Amniotic stem cell (primary cell): ENCODE results near the gene CRTAC1.
"Not testable (repeated sequence)": the region's sequence is repeated elsewhere in the genome, so short reads cannot be mapped to it uniquely, and the experiment has no call there.

Experiments used
- DNase-seq: peaks from one replicate; lab custom pipeline; 2025; lab: John Stamatoyannopoulos, UW

The CRTAC1 gene

DNA sequence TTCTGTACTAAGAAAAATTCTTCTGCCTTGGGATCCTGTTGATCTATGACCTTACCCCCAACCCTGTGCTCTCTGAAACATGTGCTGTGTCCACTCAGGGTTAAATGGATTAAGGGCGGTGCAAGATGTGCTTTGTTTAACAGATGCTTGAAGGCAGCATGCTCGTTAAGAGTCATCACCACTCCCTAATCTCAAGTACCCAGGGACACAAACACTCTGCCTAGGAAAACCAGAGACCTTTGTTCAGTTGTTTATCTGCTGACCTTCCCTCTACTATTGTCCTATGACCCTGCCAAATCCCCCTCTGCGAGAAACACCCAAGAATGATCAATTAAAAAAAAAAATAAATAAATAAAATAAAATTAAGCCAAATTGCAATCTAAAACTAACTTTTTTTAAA is 188.3 kb downstream of the CRTAC1 start:
- DNase-seq = not testable (repeated sequence)

DNA sequence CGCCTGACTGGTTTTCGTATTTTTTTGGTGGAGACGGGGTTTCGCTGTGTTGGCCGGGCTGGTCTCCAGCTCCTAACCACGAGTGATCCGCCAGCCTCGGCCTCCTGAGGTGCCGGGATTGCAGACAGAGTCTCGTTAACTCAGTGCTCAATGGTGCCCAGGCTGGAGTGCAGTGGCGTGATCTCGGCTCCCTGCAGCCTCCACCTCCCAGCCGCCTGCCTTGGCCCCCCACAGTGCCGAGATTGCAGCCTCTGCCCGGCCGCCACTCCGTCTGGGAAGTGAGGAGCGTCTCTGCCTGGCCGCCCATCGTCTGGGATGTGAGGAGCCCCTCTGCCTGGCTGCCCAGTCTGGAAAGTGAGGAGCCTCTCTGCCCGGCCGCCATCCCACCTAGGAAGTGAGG is 189.3 kb downstream of the CRTAC1 start:
- DNase-seq = not testable (repeated sequence)

DNA sequence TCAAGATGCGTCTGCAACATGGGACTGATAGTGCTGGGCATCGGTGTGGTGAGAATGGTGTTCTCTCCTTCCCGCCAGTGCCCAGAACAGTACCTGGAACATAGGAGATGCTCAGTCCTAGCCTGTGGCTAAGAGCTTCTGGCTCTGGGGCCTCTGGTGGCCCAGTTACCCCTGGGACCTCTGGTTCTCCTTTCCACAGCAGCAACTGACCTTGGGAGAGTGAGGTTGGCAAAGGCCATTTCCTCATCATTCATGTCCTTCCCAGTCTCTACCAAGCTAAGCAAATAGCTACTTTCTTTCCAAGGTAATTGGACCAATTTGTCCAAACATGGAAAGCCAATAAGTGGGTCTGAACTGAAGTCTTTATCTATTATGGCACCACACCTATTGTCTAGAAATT is 192.3 kb downstream of the CRTAC1 start:
- no peak for DNase-seq

DNA sequence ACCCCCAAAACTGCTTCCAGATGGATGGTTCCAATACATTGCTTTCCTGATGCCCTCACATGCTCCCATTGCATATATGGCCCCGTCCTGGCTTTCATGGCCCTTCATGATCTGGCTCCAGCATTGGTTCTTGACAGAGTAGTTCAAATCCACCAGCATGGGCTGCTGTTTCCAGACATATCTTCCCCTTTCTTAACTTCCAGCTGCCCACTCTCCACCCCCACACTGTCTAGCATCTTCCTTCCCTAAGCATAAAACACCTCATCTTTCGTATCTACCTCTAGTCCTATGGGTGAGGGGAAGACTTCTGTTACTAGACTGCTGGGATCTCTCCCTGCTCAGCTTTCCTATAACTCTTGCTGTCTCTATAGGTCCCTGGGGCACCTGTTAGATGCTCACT is 194.0 kb downstream of the CRTAC1 start:
- DNase-seq = no peak

DNA sequence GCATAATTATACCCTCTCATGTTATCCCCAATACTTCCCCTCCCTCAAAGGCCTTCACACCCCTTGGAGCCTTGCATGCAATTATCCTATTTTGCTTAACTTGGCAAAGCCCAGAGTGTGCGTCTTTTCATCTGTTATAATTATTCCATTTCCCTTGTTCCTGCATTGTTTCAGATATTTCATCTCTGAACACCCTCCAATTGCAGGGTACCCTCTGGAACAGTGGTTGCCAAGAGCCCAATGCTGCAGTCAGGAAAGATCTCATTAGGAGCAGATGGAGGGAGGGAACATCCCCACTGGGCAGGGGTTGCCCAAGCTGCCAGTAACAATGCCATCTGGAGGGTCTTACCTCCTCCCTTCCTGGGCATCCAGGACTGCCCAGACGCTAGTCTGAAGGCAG is 199.2 kb downstream of the CRTAC1 start:
- no peak for DNase-seq

DNA sequence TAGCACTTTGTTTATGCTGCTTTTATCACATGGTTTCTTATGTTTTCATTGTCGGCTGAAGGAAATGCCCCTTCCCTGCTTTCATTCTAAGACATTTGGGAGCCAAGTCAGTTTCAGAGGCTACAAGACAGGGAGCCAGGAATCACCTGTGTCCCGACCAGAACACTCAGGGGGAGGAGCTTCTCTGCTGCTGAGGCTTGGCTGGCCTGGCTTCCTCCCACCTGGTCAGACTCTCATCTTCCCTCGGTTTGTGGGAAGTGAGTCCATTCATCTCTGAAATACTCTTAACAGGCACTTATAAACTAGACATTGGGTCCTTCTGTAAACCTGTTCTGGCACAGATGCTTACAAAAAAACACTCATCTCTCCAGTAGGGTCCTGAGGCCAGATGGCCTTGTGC is 200.4 kb downstream of the CRTAC1 start:
- no peak for DNase-seq

DNA sequence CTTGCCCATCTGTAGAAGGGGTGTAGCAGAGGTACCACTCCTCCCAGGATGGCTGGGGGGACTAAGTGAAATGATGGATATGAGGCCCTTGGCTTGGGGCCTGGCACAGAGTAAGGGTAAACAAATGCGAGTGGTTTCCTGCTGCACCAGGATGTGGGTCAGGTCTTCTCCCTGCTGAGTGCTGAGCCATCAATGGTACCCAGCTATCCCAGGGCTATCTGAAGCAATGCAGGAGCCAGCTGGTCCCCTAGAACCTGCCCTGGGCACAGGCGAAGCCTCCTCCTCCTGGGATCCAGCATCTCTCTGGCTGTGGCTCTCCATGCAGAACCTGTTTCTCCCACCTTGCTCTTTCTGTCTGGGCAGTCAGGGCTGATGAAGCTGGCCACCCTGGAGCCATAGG is 201.7 kb downstream of the CRTAC1 start:
- no peak for DNase-seq

DNA sequence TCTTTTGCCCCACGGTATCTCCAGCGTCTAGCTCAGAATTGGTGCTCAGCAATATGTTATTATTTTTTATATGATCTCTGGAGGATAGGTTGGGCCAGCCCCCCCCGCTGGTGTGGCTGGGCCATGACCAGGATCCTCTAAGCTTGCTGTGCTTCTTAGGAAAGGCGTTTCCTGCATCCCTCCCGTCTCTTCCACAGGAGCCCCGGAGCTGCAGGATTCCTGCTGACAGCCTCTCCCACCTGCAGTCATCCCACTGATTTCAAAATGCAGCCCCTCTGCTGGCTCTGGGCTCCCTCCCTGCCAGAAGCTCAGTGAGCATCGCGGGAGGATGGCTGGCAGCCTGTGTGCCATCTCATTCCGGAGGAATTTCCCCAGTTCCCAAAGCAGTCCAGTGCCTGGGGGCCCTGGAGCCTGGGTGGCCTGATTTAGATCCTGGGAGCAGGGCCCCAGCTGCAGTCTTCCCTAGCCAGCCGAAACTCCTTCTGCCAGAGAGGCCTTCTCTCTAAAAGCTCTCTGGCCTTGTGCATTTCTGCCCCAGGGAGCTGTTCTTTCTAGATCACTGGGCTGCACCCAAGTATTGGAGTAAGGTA is 202.6 kb downstream of the CRTAC1 start:
- DNase-seq = peak; percentile 30

DNA sequence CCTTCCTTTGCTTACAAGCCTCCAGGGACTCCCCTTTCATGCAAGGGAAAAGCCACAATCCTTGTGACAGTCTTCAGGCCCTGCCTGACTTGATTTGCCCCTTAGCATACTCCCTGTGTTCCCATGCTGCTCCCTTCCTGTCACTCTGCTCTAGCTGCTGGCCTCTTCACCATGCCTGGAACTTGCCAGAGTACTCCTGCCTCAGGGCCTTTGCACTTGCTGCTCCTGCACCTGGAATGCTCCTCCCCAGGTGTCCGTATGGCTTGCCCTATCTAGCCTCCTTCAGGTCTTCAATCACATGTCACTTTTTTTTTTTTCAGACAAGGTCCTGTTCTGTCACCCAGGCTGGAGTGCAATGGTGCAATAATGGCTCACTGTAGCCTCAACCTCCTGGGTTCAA is 203.5 kb downstream of the CRTAC1 start:
- DNase-seq = no peak

DNA sequence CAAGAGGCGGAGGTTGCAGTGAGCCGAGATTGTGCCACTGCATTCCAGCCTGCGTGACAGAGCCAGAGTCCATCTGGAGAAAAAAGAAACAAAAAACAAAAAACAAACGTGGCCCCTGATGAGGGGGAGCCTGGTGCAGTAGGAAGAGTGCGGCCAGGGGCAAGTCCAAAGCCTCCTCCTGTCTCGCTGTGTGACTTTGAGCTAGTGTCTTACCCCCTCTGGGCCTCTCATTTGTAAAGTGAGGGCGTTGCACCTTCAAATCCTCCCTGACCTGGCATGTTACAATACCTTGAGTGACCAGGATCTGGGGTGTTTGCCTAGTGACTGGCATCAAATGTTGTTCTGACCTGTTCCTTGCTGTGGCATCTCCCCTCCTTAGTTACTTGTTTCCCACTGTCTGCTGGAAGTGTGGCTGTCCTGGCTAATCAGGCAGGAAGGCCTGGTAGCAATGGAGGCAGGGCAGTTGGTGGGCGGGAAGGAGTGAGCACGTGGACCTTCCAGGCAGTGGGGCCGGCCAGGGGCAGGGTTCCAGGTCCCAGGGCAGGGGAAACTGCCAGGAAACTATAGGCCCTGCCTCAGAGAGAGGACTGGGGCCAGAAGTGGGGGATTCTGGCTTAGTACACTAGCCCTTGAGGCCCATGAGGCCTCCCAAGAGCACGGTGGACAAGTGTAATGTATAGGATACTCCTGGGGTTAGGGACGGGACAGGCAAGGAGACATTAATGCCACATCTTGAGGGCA is 205.2 kb downstream of the CRTAC1 start:
- no peak for DNase-seq

DNA sequence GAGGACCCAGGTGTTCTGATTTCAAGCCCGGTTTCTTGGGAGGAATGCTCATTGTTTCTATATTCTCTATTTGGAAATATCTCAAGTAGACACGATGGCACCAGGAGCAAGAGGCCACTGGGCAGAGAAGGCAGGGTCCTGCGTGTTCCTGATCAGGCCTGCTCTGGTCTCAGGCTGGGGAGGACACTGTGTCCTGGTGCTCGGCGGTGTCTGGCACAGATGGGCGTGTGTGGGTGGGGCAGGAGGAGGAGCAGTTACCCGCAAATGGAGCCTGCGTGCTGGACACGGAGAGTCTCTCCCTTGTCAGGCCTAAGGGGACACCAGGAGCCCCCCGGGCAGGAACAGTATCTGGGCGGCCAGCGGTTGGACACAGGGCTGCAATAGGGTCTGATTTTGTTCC is 206.7 kb downstream of the CRTAC1 start:
- no peak for DNase-seq

DNA sequence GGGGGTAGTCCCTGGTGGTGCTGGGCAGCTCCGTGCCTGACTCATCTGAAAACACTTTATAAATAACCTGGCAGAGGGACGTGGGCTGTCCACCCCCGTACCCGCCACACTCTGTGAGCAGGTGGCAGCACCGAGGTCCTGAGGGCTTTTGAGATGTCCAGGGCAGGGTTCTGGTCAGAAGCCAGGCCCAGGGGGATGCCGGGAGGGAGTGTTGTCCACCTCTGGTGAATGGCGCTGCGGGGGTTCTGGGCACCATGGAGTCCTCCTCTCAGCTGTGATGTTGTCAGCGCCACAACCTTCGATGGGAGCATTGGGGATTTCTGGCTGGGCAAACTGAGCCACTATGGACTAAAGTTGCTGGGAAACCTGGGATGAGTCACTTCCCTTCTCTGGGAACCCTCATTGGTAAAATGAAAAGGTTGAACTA is 208.1 kb downstream of the CRTAC1 start:
- no peak for DNase-seq

DNA sequence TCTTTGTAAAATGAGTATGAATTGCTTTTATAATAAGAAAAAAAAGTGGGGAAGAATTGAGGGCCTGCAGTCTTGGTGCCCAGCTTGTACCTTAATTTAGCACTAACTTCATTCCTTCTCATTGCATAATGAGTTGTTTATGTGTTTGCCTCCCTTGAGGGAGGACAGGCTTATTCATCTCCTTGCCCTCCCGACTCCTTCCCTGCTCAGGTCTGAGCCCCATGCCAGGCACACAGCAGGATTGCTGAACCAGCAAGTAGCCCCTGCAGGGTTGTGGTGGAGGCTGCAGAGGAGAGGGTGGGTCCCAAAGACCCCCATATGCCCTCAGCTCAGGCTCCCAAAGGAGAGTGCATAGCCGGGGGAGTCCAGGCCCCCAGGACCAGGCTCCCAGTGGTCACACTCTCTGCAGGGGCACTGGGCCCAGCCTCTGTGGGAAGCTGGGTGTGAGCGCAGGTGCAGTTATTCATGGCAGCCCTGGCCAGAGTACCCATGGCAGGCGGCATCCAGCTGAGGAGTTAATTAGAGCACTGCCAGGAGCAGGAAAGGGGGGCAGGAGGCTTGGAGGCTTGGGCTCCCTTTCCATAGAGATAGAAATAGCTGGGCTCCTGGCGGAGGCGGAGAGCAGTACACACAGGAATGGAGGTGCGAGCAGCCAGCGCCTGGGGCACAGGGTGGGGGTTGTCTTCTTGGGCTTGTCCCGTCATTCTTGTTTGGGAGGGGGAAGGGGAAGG is 208.9 kb downstream of the CRTAC1 start:
- DNase-seq = no peak

DNA sequence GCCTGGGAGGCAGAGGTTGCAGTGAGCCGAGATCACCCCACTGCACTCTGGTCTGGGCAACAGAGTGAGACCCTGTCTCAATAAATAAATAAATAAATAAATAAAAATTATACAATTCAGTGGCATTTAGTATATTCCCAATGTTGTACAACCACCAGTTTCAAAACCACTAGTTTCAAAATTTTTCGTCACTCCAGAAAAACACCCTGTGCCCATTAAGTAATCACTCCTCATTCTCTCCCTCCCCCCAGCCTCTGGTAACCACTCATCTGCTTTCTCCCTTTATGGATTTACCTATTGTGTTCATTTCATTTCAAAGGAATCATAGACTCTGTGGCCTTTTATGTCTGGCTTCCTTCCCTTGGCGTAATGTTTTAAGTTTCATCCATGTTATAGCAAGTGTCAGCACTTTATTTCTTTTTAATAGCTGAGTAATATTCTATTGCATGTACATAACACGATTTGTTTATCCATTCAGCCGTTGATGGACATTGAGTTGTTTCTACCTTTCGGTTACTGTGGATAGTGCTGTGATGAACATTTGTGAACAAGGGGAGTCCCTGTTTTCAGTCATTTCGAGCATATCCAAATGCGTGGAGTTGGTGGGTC is 210.2 kb downstream of the CRTAC1 start:
- no peak for DNase-seq

DNA sequence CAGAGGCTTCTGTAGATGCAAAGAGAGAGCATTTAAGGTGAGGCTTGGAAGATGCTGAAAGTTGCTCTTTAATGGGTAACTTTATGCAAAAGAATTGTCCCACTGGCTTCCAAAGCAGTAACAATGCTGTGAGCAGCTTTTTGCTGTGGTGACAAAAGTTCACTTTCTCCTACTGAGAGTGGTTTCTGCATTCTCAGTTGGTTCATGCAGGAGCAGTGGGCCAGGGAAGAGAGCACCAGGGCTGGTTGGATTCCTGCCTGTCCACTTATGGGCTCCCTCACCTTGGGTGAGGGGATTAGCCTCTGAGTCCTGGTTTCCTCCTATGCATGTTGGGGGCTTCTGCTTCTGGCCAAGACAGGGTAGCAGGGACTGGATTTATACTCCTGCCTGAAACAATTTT is 211.8 kb downstream of the CRTAC1 start:
- no peak for DNase-seq

DNA sequence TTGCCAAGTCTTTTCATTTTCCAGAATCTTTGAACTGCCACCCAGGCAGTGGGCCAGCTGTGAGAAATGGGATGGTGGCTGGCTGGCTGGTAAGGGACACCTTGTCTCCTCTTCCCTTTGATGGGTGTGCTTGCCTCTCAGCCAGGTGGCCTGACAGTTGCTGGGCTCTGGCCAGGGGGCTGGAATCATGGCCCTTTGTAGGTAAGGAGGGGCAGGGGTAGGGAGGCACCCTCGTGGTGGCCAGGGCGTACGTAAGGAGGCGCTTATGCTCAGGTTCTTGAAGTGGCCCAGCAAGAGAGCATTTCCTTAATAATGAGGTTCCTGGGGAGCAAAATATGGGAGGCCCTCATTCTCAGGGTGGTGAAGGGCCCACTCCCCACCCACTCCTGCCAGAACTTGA is 213.8 kb downstream of the CRTAC1 start:
- DNase-seq = no peak
